ENCODE results near the gene CNTLN. TPM values are rescaled to one million over a fixed set of nuclear protein-coding genes. Genes with fewer than 3 reads are reported as not detected.

The CNTLN gene
- total RNA-seq, 2 experiments from 2014 or later = 1.5 to 1.9 TPM

DNA sequence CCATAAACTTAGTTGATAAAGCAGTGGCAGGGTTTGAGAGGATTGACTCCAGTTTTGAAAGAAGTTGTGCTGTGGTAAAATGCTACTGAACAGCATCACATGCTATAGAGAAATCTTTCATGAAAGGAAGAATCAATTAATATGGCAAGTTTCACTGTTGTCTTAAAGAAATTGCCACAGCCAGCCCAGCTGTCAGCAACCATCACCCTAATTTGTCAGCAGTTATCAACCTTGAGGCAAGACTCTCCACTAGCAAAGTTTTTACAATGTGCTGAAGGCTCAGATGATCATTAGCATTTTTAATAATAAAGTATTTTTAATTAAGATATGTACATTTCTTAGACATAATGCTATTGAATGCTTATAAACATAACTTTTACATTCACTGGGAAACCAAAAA, 343.0 kb downstream of the CNTLN start:
- Mint-ChIP-seq H3K36me3 (ENCODE audit: low read depth) (no peaks in the 10 kb centered on the region), H3K4me1 (no peaks in the 10 kb centered on the region), H3K27ac (no peak overlapping the region), H3K4me3 (no peak overlapping the region), H3K9me3 (no peaks in the 10 kb centered on the region), H3K27me3 (no peaks in the 10 kb centered on the region)
- ChIA-PET CTCF (no interaction called here), POLR2A (no interaction called here)
- no peak for DNase-seq

DNA sequence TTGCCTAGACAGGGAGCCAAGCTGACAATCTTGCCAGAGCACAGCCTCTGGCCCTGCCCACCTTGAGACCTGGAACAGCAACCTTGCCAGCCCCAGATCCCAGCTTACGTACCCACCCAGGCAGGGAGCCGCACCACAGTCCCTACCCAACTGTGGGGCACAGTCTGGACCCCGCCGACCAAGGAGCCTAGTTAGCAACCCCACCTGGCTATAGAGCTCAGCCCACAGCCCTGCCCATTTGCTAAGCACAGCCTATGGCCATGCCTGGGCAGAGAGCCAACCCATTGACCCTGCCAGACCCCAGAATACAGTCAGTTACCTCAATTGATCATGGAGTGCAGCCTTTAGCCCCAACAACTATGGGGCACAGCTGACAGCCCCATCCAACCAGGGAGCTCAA, 346.1 kb downstream of the CNTLN start:
- POLR2A ChIA-PET = no interaction called here
- Mint-ChIP-seq H3K27ac (no peak overlapping the region), H3K4me3 (no peak overlapping the region), H3K4me1 (no peaks in the 10 kb centered on the region), H3K9me3 (no peaks in the 10 kb centered on the region), H3K27me3 (no peaks in the 10 kb centered on the region), H3K36me3 (ENCODE audit: low read depth) (no peaks in the 10 kb centered on the region)
- no peak for DNase-seq
- CTCF ChIA-PET = no interaction called here

DNA sequence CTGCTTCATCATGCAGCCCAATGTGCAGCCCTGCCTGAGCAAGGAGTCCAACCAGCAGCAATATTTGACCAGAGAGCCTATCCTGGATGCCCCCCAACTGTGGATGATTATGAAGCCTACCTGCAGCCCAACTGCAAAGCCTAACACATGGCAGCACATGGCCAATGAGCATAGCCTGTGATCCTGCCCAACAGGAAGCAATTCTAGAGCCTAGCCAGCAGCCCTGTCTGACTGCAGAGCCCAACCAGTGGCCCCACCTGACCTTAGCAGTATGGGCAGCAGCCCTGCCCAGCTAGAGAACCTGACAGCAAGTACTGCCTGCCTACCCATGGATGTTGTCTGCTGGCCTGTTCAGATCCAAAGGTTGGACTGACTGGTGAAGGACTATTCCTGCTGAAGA, 346.7 kb downstream of the CNTLN start:
- Mint-ChIP-seq H3K9me3 (no peaks in the 10 kb centered on the region), H3K4me3 (no peak overlapping the region), H3K27ac (no peak overlapping the region), H3K4me1 (no peaks in the 10 kb centered on the region), H3K27me3 (no peaks in the 10 kb centered on the region), H3K36me3 (ENCODE audit: low read depth) (no peaks in the 10 kb centered on the region)
- DNase-seq = no peak
- POLR2A ChIA-PET = no interaction called here
- CTCF ChIA-PET = no interaction called here

GRCh38 chr9:17484906-17485305, 350.1 kb downstream of the CNTLN start:
- ChIA-PET POLR2A (no interaction called here), CTCF (no interaction called here)
- no peak for DNase-seq
- H3K9me3 Mint-ChIP-seq = no peaks in the 10 kb centered on the region
- no peaks in the 10 kb centered on the region for H3K36me3 Mint-ChIP-seq (ENCODE audit: low read depth)
- no peaks in the 10 kb centered on the region for H3K27me3 Mint-ChIP-seq
- no peaks in the 10 kb centered on the region for H3K4me1 Mint-ChIP-seq
- no peak overlapping the region for H3K27ac Mint-ChIP-seq
- H3K4me3 Mint-ChIP-seq = no peak overlapping the region

GRCh38 chr9:17486396-17486795, 351.6 kb downstream of the CNTLN start:
- ChIA-PET CTCF (no interaction called here), POLR2A (no interaction called here)
- Mint-ChIP-seq H3K9me3 (no peaks in the 10 kb centered on the region), H3K36me3 (ENCODE audit: low read depth) (no peaks in the 10 kb centered on the region), H3K4me1 (no peaks in the 10 kb centered on the region), H3K4me3 (no peak overlapping the region), H3K27ac (no peak overlapping the region), H3K27me3 (no peaks in the 10 kb centered on the region)
- DNase-seq = no peak

DNA sequence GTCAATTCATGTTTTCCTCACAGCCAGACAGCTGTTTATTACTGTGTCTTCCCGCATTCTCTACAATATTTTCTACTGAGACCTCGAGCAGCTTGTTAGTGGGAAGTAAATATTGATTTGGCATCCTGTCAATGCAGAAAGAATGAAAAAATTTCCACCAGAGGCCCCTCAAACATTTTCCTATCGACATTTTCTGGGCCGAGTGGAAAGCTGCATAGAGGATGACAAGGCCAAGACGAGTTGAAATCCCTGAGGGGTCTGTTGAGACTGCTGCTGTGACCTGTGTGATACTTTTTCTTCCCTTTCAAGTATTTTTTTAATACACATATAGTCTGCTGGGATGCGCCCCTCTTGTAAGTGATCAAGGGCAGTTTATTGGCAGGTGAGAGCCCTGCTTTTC, 352.6 kb downstream of the CNTLN start:
- Mint-ChIP-seq H3K36me3 (ENCODE audit: low read depth) (no peaks in the 10 kb centered on the region), H3K27me3 (no peaks in the 10 kb centered on the region), H3K9me3 (no peaks in the 10 kb centered on the region), H3K27ac (no peak overlapping the region), H3K4me3 (no peak overlapping the region), H3K4me1 (no peaks in the 10 kb centered on the region)
- CTCF ChIA-PET = no interaction called here
- POLR2A ChIA-PET = no interaction called here
- DNase-seq = no peak

- ChIA-PET POLR2A (no interaction called here), CTCF (interaction anchor here (0.6 kb wide), 1 partner anchor 679 kb away, joined by 4 read pairs; no protein-coding TSS in a partner anchor)
- no peak for DNase-seq
- no peaks in the 10 kb centered on the region for H3K4me1 Mint-ChIP-seq
- no peaks in the 10 kb centered on the region for H3K9me3 Mint-ChIP-seq
- H3K4me3 Mint-ChIP-seq = no peak overlapping the region
- no peak overlapping the region for H3K27ac Mint-ChIP-seq
- H3K27me3 Mint-ChIP-seq = no peaks in the 10 kb centered on the region
- H3K36me3 Mint-ChIP-seq (ENCODE audit: low read depth) = no peaks in the 10 kb centered on the region
These were observed 353.8 kb downstream of the CNTLN start for GRCh38 chr9:17488662-17489061.

- no peaks in the 10 kb centered on the region for H3K36me3 Mint-ChIP-seq (ENCODE audit: low read depth)
- POLR2A ChIA-PET = no interaction called here
- no peaks in the 10 kb centered on the region for H3K9me3 Mint-ChIP-seq
- CTCF ChIA-PET = no interaction called here
- H3K27ac Mint-ChIP-seq = no peak overlapping the region
- no peaks in the 10 kb centered on the region for H3K27me3 Mint-ChIP-seq
- no peaks in the 10 kb centered on the region for H3K4me1 Mint-ChIP-seq
- no peak for DNase-seq
- no peak overlapping the region for H3K4me3 Mint-ChIP-seq
These were observed 355.3 kb downstream of the CNTLN start for GRCh38 chr9:17490110-17490509.

DNA sequence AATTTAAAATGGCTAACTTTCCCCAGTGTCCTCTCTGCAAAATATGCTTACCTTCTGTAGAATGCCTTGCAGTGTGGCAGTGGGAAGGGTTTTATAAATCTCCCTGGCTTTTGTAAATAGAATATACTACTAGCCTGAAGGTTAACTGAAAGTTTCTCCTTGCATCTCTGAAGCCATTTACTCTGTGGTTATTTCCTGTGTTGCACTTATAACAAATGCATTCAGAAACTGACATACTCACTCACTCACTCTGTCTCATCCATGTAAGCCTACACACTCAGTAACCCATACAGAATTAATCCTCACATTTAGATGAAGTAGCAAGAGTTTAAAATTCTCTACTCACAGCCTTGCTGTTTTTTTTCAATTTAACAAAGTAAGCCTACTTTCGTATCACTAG, 356.9 kb downstream of the CNTLN start:
- Mint-ChIP-seq H3K4me3 (no peak overlapping the region), H3K9me3 (no peaks in the 10 kb centered on the region), H3K36me3 (ENCODE audit: low read depth) (no peaks in the 10 kb centered on the region), H3K4me1 (no peaks in the 10 kb centered on the region), H3K27ac (no peak overlapping the region), H3K27me3 (no peaks in the 10 kb centered on the region)
- CTCF ChIA-PET = no interaction called here
- POLR2A ChIA-PET = no interaction called here
- no peak for DNase-seq

- Mint-ChIP-seq H3K9me3 (peaks cover 3% of the 10 kb centered on the region), H3K4me3 (no peak overlapping the region), H3K36me3 (ENCODE audit: low read depth) (no peaks in the 10 kb centered on the region), H3K4me1 (no peaks in the 10 kb centered on the region), H3K27ac (no peak overlapping the region), H3K27me3 (no peaks in the 10 kb centered on the region)
- no peak for DNase-seq
- POLR2A ChIA-PET = no interaction called here
- CTCF ChIA-PET = no interaction called here
These were observed 368.4 kb downstream of the CNTLN start for GRCh38 chr9:17503196-17503595.

DNA sequence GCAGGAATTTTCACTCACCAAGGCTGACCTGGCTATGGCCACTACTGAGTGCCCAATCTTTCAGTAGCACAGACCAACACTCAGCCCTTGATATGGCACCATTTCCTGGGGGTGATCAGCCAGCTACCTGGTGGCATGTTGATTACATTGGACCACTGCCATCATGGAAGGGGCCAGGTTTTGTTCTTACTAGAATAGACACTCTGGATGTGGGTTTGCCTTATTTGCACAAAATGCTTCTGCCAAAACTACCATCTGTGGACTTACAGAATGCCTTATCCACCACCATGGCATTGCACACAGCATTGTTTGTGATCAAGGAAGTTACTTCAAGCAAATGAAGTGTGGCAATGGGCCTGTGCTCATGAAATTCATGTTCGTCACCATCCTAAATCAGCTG, 374.3 kb downstream of the CNTLN start:
- H3K27me3 Mint-ChIP-seq = no peaks in the 10 kb centered on the region
- no peak overlapping the region for H3K27ac Mint-ChIP-seq
- ChIA-PET POLR2A (no interaction called here), CTCF (no interaction called here)
- no peak overlapping the region for H3K4me3 Mint-ChIP-seq
- peaks cover 3% of the 10 kb centered on the region for H3K9me3 Mint-ChIP-seq
- DNase-seq = no peak
- no peaks in the 10 kb centered on the region for H3K36me3 Mint-ChIP-seq (ENCODE audit: low read depth)
- H3K4me1 Mint-ChIP-seq = no peaks in the 10 kb centered on the region

DNA sequence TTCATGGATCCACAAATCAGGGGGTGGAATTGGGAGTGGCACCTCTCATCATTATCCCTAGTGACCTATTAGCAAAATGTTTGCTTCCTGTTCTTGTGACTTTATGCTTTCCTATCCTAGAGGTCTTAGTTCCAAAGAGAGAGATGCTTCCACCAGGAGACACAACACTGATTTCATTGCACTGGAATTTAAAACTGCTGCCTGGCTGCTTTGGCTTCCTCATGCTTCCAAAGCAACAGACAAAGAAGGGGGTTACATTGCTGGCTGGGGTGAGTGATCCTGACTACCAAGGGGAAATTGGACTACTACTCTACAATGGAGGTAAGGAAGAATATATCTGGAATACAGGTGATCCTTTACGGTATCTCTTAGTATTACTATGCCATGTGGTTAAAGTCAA, 374.9 kb downstream of the CNTLN start:
- H3K36me3 Mint-ChIP-seq (ENCODE audit: low read depth) = no peaks in the 10 kb centered on the region
- no peak overlapping the region for H3K4me3 Mint-ChIP-seq
- POLR2A ChIA-PET = no interaction called here
- H3K27ac Mint-ChIP-seq = no peak overlapping the region
- DNase-seq = no peak
- peaks cover 3% of the 10 kb centered on the region for H3K9me3 Mint-ChIP-seq
- no peaks in the 10 kb centered on the region for H3K4me1 Mint-ChIP-seq
- no peaks in the 10 kb centered on the region for H3K27me3 Mint-ChIP-seq
- CTCF ChIA-PET = no interaction called here

- Mint-ChIP-seq H3K9me3 (no peaks in the 10 kb centered on the region), H3K27ac (no peak overlapping the region), H3K27me3 (no peaks in the 10 kb centered on the region), H3K4me1 (no peaks in the 10 kb centered on the region), H3K4me3 (no peak overlapping the region), H3K36me3 (ENCODE audit: low read depth) (no peaks in the 10 kb centered on the region)
- no peak for DNase-seq
- POLR2A ChIA-PET = no interaction called here
- CTCF ChIA-PET = no interaction called here
These were observed 384.9 kb downstream of the CNTLN start for GRCh38 chr9:17519761-17520160.

DNA sequence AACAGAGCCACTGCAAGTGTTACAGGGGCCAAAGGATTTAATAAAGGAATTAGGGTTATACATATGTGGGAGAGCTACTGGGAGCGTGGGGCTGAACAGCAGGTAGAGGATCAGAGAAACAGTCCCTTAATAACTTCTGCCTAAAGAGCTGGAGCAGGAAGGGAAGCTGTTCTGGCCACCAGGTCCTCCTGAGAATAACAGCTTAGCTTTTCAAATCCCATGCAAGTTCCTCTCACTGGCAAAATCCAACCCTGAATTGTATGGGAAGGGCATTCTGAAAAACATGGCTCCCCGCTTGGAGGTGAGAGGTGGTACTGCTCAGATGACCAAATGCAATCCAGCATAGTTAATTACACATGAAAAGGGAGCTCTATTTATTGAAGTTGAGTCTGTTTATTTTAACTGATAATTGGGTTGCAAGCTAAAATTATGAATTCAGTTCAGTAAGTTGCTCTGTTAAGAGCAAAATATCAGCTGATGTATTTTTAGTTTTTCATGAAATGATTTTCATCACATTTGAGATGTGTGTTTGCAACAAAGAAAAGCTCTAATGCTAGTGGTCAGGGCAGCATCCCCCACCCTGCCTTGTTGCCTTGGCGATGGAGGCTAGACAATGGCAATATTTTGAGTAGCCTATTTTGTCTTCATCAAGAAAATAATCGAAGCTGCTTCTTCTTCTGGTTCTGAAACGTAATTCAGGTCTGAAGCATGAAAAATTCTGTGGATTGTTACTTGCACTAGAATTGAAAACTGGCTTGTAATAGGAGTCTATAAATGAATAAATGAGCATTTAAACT, 385.6 kb downstream of the CNTLN start:
- no peak overlapping the region for H3K27ac Mint-ChIP-seq
- H3K4me3 Mint-ChIP-seq = no peak overlapping the region
- DNase-seq = no peak
- H3K27me3 Mint-ChIP-seq = no peaks in the 10 kb centered on the region
- POLR2A ChIA-PET = no interaction called here
- H3K4me1 Mint-ChIP-seq = no peaks in the 10 kb centered on the region
- CTCF ChIA-PET = interaction anchor here (0.5 kb wide), 1 partner anchor 45 kb away, joined by 4 read pairs; no protein-coding TSS in a partner anchor
- H3K36me3 Mint-ChIP-seq (ENCODE audit: low read depth) = no peaks in the 10 kb centered on the region
- H3K9me3 Mint-ChIP-seq = no peaks in the 10 kb centered on the region

Data from activated CD4-positive, alpha-beta T cell treated with anti-CD3 and anti-CD28 coated beads, Interleukin-2, amount 10 ng/mL, durations not matched to agents 7 days and 5 days (primary cell).